Measurements from ENCODE around the gene SULF2.
"Not testable (repeated sequence)": the region's sequence is repeated elsewhere in the genome, so short reads cannot be mapped to it uniquely, and the experiment has no call there.

Gene SULF2

GRCh38 chr20:47785311-47785853 is at the start of gene SULF2:
Gene SULF2 (minus strand): TSS chr20:47785481. CDS start chr20:47757363, 28,118 bp downstream.
- CTCF ChIA-PET = interaction anchor here (0.6 kb wide), 2 partner anchors 15 to 507 kb away, joined by 3 read pairs; no protein-coding TSS in a partner anchor
- TF ChIP-seq TARDBP (IDR thresholded peaks at IDR 0.05) (no peak), FOXA1 (IDR thresholded peaks at IDR 0.05) (no peak), CTBP1 (IDR thresholded peaks at IDR 0.05; ENCODE audit: borderline replicate concordance) (no peak), LEF1 (IDR thresholded peaks at IDR 0.05; ENCODE audit: borderline replicate concordance) (no peak), HDGF (IDR thresholded peaks at IDR 0.05; ENCODE audit: borderline replicate concordance) (no peak), FOXK2 (IDR thresholded peaks at IDR 0.05) (no peak), ELF4 (IDR thresholded peaks at IDR 0.05) (no peak)
- POLR2A ChIA-PET = interaction anchor here (0.8 to 1.7 kb wide), 2 partner anchors 61 to 187 kb away, joined by 3 read pairs; no protein-coding TSS in a partner anchor
- peak; percentile 35 for DNase-seq (ENCODE audit: extremely low spot score)

DNA sequence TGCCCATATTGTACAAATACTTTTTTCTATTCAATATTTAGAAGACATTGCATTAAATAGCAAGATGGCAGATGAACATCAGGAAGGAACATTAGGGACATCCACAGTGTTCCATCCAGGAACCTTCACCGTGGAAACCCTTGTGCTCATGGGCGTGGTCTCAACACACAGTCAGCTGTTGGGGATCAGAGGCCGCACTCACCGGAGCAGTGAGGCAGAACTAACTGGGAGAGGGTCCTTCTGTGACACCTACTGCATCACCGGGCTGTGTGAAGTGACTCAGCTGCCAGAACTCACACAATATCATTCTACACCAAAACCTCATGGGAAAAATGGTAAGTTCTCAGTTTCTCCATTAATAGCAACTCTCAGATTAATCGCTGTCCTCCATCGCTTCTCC is 46.4 kb upstream of the SULF2 start:
- CTCF ChIA-PET; POLR2A ChIA-PET; DNase-seq (ENCODE audit: extremely low spot score): not testable (repeated sequence)

GRCh38 chr20:47826716-47827115 is 41.4 kb upstream of the SULF2 start:
- POLR2A ChIA-PET = not testable (repeated sequence)

GRCh38 chr20:47826006-47826405 is 40.7 kb upstream of the SULF2 start:
- CTCF ChIA-PET; DNase-seq (ENCODE audit: extremely low spot score); POLR2A ChIA-PET: not testable (repeated sequence)

More at GRCh38 chr20:47826716-47827115, 41.4 kb upstream of the SULF2 start:
- CTCF ChIA-PET; DNase-seq (ENCODE audit: extremely low spot score): not testable (repeated sequence)

DNA sequence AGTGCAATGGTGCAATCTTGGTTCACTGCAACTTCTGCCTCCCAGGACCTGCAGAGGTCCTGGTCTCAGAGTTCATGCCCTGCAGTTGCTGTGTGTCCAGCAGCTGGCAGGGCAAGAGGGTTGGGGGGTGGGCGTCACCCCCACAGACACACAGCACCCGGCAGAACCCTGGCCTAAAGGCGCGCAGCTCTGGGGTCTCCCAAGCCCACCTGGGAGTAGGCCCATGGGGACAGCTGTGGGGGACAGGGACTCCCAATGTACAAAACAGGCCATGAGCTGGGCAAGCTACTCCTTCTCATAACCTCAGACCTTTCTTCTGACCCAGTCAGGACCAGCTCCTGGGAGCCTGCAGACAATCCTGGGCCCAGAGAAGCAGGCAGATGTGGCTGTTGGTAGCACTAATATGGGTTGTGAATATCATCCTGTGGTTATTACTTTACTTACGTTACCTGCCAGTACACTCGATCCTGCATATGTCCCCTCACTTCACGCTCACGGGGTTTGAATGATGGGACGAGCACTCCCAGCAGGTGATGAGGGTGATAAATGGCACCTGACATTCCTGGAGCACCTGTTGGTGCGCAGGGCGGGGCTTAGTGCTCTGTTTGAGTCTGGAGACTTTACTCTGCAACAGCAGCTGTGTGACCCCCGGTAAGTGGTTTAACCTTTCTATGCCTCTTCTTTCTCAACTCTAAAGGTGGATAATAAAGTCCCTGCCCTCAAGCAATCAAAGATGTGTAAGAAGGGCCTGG is 39.9 kb upstream of the SULF2 start:
- no peak for DNase-seq (ENCODE audit: extremely low spot score)
- CTCF ChIA-PET = no interaction called here

GRCh38 chr20:47823941-47824340 is 38.7 kb upstream of the SULF2 start:
- CTCF ChIA-PET; DNase-seq (ENCODE audit: extremely low spot score); POLR2A ChIA-PET: not testable (repeated sequence)

More for the DNA sequence above, 39.9 kb upstream of the SULF2 start:
- POLR2A ChIA-PET = no interaction called here
- TF ChIP-seq, protein P1, sequence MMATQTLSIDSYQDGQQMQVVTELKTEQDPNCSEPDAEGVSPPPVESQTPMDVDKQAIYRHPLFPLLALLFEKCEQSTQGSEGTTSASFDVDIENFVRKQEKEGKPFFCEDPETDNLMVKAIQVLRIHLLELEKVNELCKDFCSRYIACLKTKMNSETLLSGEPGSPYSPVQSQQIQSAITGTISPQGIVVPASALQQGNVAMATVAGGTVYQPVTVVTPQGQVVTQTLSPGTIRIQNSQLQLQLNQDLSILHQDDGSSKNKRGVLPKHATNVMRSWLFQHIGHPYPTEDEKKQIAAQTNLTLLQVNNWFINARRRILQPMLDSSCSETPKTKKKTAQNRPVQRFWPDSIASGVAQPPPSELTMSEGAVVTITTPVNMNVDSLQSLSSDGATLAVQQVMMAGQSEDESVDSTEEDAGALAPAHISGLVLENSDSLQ (IDR thresholded peaks at IDR 0.05) = no peak
- TF ChIP-seq L3MBTL2 (conservative IDR thresholded peaks at IDR 0.05) (no peak), ELF4 (IDR thresholded peaks at IDR 0.05) (no peak), ARNT (IDR thresholded peaks at IDR 0.05) (no peak), CTBP1 (IDR thresholded peaks at IDR 0.05; ENCODE audit: borderline replicate concordance) (no peak), BHLHE40 (IDR thresholded peaks at IDR 0.05; ENCODE audit: borderline replicate concordance) (no peak), SP1 (IDR thresholded peaks at IDR 0.05) (no peak), FOXK2 (IDR thresholded peaks at IDR 0.05) (no peak), HDGF (IDR thresholded peaks at IDR 0.05; ENCODE audit: borderline replicate concordance) (no peak), FOXM1 (IDR thresholded peaks at IDR 0.05; ENCODE audit: borderline replicate concordance) (no peak), NFRKB (IDR thresholded peaks at IDR 0.05) (no peak), TARDBP (IDR thresholded peaks at IDR 0.05) (no peak), ZNF384 (IDR thresholded peaks at IDR 0.05) (no peak), FOXA1 (IDR thresholded peaks at IDR 0.05) (no peak), LEF1 (IDR thresholded peaks at IDR 0.05; ENCODE audit: borderline replicate concordance) (no peak), SUZ12 (IDR thresholded peaks at IDR 0.05) (no peak)

DNA sequence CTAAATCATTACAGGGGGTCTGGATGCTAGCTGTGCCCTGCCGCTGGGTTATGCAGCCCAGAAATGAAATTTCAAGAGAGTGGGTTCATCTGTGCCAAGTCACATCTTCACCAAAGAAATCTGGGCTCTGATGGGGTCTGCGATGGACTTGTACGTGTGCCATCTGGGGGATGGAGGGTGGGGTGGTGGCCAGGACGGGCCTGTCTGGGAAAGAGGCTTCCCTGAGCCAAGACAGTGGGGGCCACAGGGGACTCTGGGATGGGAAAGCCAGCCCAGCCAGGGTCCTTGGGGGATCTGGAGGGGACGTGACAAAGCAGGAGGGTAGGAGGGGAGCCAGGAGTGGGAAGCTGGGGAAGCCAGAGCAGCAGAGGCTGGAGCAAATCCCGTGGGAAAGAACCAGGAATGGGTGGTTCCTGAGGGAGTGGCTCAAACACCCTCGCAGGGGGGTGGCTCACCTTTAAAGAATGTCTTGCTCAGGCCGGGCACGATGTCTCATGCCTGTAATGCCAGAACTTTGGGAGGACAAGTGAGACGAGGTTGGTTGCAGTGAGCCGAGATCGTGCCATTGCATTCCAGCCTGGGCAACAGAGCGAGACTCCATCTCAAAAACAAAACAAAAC is 36.3 kb upstream of the SULF2 start:
- ChIA-PET CTCF (no interaction called here), POLR2A (no interaction called here)
- DNase-seq (ENCODE audit: extremely low spot score) = no peak
- TF ChIP-seq HDGF (IDR thresholded peaks at IDR 0.05; ENCODE audit: borderline replicate concordance) (no peak), FOXK2 (IDR thresholded peaks at IDR 0.05) (no peak), NFRKB (IDR thresholded peaks at IDR 0.05) (no peak), ARNT (IDR thresholded peaks at IDR 0.05) (no peak), FOXM1 (IDR thresholded peaks at IDR 0.05; ENCODE audit: borderline replicate concordance) (no peak)

GRCh38 chr20:47818996-47819609 is 33.8 kb upstream of the SULF2 start:
- POLR2A ChIA-PET = no interaction called here
- no peak for DNase-seq (ENCODE audit: extremely low spot score)
- TF ChIP-seq L3MBTL2 (conservative IDR thresholded peaks at IDR 0.05) (no peak), HDGF (IDR thresholded peaks at IDR 0.05; ENCODE audit: borderline replicate concordance) (no peak)
- CTCF ChIA-PET = no interaction called here
